A549 (cell line): ENCODE data around the gene MOCOS. TPM values are rescaled to one million over a fixed set of nuclear protein-coding genes. Genes with fewer than 3 reads are reported as not detected.
"Not testable (repeated sequence)": the region's sequence is repeated elsewhere in the genome, so short reads cannot be mapped to it uniquely, and the experiment has no call there.

ENCODE experiments used
- ATAC-seq, 2 experiments: fragments of 200-7000 bp in 1 of 2; fragments of >200 bp in 1 of 2; cut with Nextera tagmentation in 1 of 2; cut with Tn5 transposase in 1 of 2; 3 replicates each; pipeline versions ENCODE4 v1.8.0 to v1.9.1; 2018 to 2020; ENCODE audit warnings: mild to moderate bottlenecking in 1 of 2, moderate library complexity in 1 of 2
- CTCF ChIA-PET: fragments of 300-600 bp; sonication (Branson Sonifier 250); formaldehyde crosslinking; extraction: SDS; loops from one replicate; lab custom pipeline; 2021; ENCODE audit warnings: antibody characterized with exemption, inconsistent platforms; lab: Yijun Ruan, JAX
- POLR2A ChIA-PET: fragments of 350-600 bp; formaldehyde crosslinking; extraction: SDS; loops from one replicate; lab custom pipeline; 2021; ENCODE audit warnings: antibody characterized with exemption, inconsistent platforms; lab: Yijun Ruan, JAX
- DNase-seq, 2 experiments: peaks; one replicate each; pipeline versions ENCODE4 v3.0.0 to v3.0.0-alpha.2; 2011 to 2016; ENCODE audit warnings: low read depth in 1 of 2, low spot score in 1 of 2
- FAIRE-seq: peaks from 2 replicates; lab custom pipeline; 2011; peaks lifted over from hg19 to GRCh38; lab: Jason Lieb, UNC
- H3K27ac ChIP-seq, 2 experiments: fragments of >200 bp; sonication (Bioruptor Twin); formaldehyde crosslinking; 3 replicates each; pipeline ENCODE4 v1.5.1; 2016 to 2017
- H3K4me1 ChIP-seq: fragments of >200 bp; sonication (Bioruptor Twin); formaldehyde crosslinking; 3 replicates; pipeline ENCODE4 v1.6.1; 2016
- H3K4me2 ChIP-seq: fragments of >200 bp; sonication (Bioruptor Twin); formaldehyde crosslinking; 3 replicates; pipeline ENCODE4 v1.6.1; 2016
- H3K4me3 ChIP-seq: fragments of >200 bp; sonication (Bioruptor Twin); formaldehyde crosslinking; 3 replicates; pipeline ENCODE4 v1.5.1; 2016
- H3K9me3 ChIP-seq: fragments of >200 bp; sonication (Bioruptor Twin); formaldehyde crosslinking; 3 replicates; pipeline ENCODE4 v1.6.1; 2016
- CBX2 ChIP-seq: fragments of 200-600 bp; sonication (generic); IDR thresholded peaks from 2 replicates; pipeline ENCODE4 v1.6.1; 2016; ENCODE audit warnings: low read depth, mild to moderate bottlenecking, borderline replicate concordance
- EHF ChIP-seq: fragments of 250-450 bp; sonication (Bioruptor Pico); IDR thresholded peaks from 2 replicates; pipeline ENCODE4 v1.5.0; 2020; ENCODE audit warnings: mild to moderate bottlenecking
- EP300 ChIP-seq, 2 experiments: fragments of >200 bp; sonication (Bioruptor Twin); formaldehyde crosslinking; IDR thresholded peaks; 2 replicates in 1 of 2; 3 replicates in 1 of 2; pipeline ENCODE4 v1.6.1; 2016 to 2017
- FOSB ChIP-seq: fragments of 250-450 bp; sonication (Bioruptor Pico); IDR thresholded peaks from 2 replicates; pipeline ENCODE4 v1.5.0; 2020; ENCODE audit warnings: mild to moderate bottlenecking, moderate library complexity
- GATA3 ChIP-seq: IDR thresholded peaks from 2 replicates; pipeline ENCODE4 v1.6.1; 2012; ENCODE audit warnings: borderline replicate concordance
- HOXB13 ChIP-seq: fragments of 250-450 bp; sonication (Bioruptor Pico); IDR thresholded peaks from 2 replicates; pipeline ENCODE4 v1.5.0; 2020; ENCODE audit warnings: low read depth, mild to moderate bottlenecking, moderate library complexity
- HOXB5 ChIP-seq: fragments of 250-450 bp; sonication (Bioruptor Pico); IDR thresholded peaks from 2 replicates; pipeline ENCODE4 v1.5.0; 2020; ENCODE audit warnings: mild to moderate bottlenecking, moderate library complexity
- KDM5A ChIP-seq: fragments of 200-600 bp; sonication (generic); IDR thresholded peaks from 2 replicates; pipeline ENCODE4 v1.6.1; 2016; ENCODE audit warnings: antibody characterized with exemption, mild to moderate bottlenecking
- NFE2L2 ChIP-seq: fragments of 150-350 bp; conservative IDR thresholded peaks from 2 replicates; pipeline ENCODE4 v1.6.1; 2014; ENCODE audit warnings: low read length
- NR3C1 ChIP-seq: fragments of >200 bp; sonication (Bioruptor Twin); formaldehyde crosslinking; IDR thresholded peaks from 3 replicates; pipeline ENCODE4 v1.6.1; 2017
- PHF8 ChIP-seq: fragments of 200-600 bp; sonication (generic); IDR thresholded peaks from 2 replicates; pipeline ENCODE4 v1.6.1; 2016; ENCODE audit warnings: low read depth, mild to moderate bottlenecking, antibody characterized with exemption, moderate library complexity, borderline replicate concordance
- RAD21 ChIP-seq, 2 experiments: fragments of >200 bp in 1 of 2; sonication (Bioruptor Twin) in 1 of 2; formaldehyde crosslinking in 1 of 2; IDR thresholded peaks in 1 of 2; conservative IDR thresholded peaks in 1 of 2; 2 replicates in 1 of 2; 3 replicates in 1 of 2; pipeline ENCODE4 v1.6.1; 2012 to 2018; ENCODE audit warnings: inconsistent platforms in 1 of 2
- SREBF2 ChIP-seq: fragments of 450-650 bp; IDR thresholded peaks from 2 replicates; pipeline ENCODE4 v1.6.1; 2014; ENCODE audit warnings: mild to moderate bottlenecking, moderate library complexity
- ZC3H11A ChIP-seq: fragments of 450-650 bp; IDR thresholded peaks from 2 replicates; pipeline ENCODE4 v1.6.1; 2014; ENCODE audit warnings: antibody characterized with exemption, mild to moderate bottlenecking
- ZNF302 ChIP-seq: fragments of 250-450 bp; sonication (Bioruptor Pico); IDR thresholded peaks from 2 replicates; pipeline ENCODE4 v1.9.0; 2021; ENCODE audit warnings: inconsistent platforms, mild to moderate bottlenecking, moderate library complexity
- ZSCAN20 ChIP-seq: fragments of 250-450 bp; sonication (Bioruptor Pico); IDR thresholded peaks from 2 replicates; pipeline ENCODE4 v1.8.0; 2022; ENCODE audit warnings: mild to moderate bottlenecking, moderate library complexity
- WGBS: methylation state at CpG from one replicate; pipeline ENCODE4 v1.1.6; 2017; ENCODE audit errors: missing lambda C conversion rate; 5-methylcytosine and 5-hydroxymethylcytosine counted together
- polyA plus RNA-seq, 4 experiments: library from polyadenylated mRNA; depleted of rRNA in 3 of 4; stranded (reverse); fragments of >200 nt; fragmentation: RNase III in 1 of 4; extraction: RNeasy Plus Mini Kit Qiagen cat#74134 plus additional on column Dnase treatment in 1 of 4; gene quantifications; 2 replicates in 3 of 4; 3 replicates in 1 of 4; pipeline ENCODE4 v1.2.3, GENCODE V29; 2011 to 2017
- TF ChIP-seq, protein P1 (sequence below): fragments of 250-450 bp; sonication (Bioruptor Pico); IDR thresholded peaks from 2 replicates; pipeline ENCODE4 v1.5.0; 2021; ENCODE audit warnings: mild to moderate bottlenecking, moderate library complexity, borderline replicate concordance

Gene MOCOS
- polyA plus RNA-seq, 2 of the 4 experiments (the other 2 are of a cell fraction), result 2.7 to 8.1 TPM

DNA sequence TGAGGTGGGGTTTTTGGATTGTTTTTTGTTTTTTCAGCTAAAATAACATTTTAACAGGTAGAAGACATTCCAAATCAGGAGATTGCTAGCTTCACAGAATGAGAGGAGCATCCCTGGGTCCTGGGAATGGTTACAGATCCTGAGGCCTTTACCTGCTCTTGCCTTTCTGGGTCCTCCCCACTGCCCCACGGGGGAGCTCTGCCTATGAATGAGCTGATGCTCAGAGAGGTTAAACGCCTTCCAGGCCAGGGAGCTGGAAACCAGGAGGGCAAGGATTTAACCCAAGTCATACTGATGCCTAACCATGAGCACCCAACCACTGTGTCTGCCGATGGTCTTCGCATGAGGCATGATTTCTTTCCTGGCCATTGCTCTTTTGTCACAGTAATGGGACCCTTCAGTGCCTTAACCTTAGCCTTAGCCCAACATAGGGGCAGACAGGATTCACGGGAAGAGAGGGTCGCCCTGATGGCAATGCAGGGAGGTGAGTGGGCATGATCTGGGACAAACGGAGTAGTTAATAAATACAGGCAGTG lies 16.1 kb downstream of the MOCOS start:
- no peaks in the 10 kb centered on the region for H3K4me1 ChIP-seq
- ChIA-PET POLR2A (no interaction called here), CTCF (interaction anchor here (0.9 kb wide), 1 partner anchor 81 kb away, joined by 3 read pairs; no protein-coding TSS in a partner anchor)
- TF ChIP-seq EHF (no peak), NFE2L2 (no peak), CBX2 (no peak), HOXB13 (CRISPR knock-in tag) (no peak), HOXB5 (no peak), ZSCAN20 (CRISPR knock-in tag) (no peak), EP300 (IDR thresholded peaks at IDR 0.05) (no peak), RAD21 (conservative IDR thresholded peaks at IDR 0.05 in 1 of 2, IDR thresholded peaks at IDR 0.05 in 1 of 2) (no peak), PHF8 (no peak), KDM5A (no peak), ZNF302 (CRISPR knock-in tag) (no peak)
- TF ChIP-seq, protein P1, sequence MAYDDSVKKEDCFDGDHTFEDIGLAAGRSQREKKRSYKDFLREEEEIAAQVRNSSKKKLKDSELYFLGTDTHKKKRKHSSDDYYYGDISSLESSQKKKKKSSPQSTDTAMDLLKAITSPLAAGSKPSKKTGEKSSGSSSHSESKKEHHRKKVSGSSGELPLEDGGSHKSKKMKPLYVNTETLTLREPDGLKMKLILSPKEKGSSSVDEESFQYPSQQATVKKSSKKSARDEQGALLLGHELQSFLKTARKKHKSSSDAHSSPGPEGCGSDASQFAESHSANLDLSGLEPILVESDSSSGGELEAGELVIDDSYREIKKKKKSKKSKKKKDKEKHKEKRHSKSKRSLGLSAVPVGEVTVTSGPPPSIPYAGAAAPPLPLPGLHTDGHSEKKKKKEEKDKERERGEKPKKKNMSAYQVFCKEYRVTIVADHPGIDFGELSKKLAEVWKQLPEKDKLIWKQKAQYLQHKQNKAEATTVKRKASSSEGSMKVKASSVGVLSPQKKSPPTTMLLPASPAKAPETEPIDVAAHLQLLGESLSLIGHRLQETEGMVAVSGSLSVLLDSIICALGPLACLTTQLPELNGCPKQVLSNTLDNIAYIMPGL (CRISPR knock-in tag), result no peak
- H3K9me3 ChIP-seq, result no peaks in the 10 kb centered on the region
- no peak overlapping the region for H3K4me2 ChIP-seq
- no peak; a peak in 1 of 6 replicates for ATAC-seq
- WGBS, result 88% methylated on average over 4 of the region's 7 CpGs
- DNase-seq, result no peak
- H3K4me3 ChIP-seq, result no peak overlapping the region
- no peak for FAIRE-seq
- no peak overlapping the region for H3K27ac ChIP-seq

DNA sequence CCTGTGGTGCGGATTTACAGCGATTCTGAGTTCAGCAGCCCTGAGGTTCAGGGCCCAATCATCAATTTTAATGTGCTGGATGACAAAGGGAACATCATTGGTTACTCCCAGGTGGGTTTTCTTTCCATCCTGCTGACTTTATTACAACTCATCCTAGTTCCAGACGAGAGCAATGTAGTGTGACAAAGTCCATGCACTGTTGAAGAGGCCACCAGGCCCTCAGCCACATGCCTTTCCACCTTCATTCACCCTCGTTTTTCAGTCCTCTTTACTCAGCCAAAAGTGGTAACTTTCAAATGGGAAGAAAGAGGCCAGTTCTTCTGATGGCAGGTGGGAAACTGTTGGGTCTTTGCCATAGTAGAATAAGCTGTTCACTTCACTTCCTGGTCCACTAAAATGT lies 17.9 kb downstream of the MOCOS start:
- DNase-seq (no peak), FAIRE-seq (no peak), ATAC-seq (no peak)
- Histone ChIP-seq H3K4me2 (no peak overlapping the region), H3K4me1 (no peaks in the 10 kb centered on the region), H3K27ac (no peak overlapping the region), H3K4me3 (no peak overlapping the region), H3K9me3 (no peaks in the 10 kb centered on the region)
- WGBS, result 76% methylated on average over 4 of the region's 4 CpGs
- ChIA-PET POLR2A (no interaction called here), CTCF (no interaction called here)
- TF ChIP-seq GATA3 (no peak), HOXB13 (CRISPR knock-in tag) (no peak), FOSB (CRISPR knock-in tag) (no peak)

DNA sequence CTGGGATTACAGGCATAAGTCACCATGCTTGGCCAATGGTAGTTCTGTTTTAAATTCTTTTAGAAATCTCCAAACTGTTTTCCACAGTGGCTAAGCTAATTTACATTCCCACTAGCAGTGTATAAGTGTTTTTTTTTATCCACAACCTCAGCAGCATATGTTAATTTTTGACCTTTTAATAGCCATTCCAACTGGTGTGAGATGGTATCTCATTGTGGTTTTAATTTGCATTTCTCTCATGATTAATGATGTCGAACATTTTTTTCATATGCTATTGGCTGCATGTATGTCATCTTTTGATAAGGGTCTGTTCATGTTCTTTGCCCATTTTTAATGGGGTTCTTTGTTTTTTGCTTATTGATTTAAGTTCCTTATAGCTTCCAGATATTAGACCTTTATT lies 20.0 kb downstream of the MOCOS start:
- TF ChIP-seq ZC3H11A (no peak), HOXB5 (no peak), SREBF2 (no peak), NR3C1 (no peak)
- CTCF ChIA-PET, result no interaction called here
- Histone ChIP-seq H3K4me1 (no peaks in the 10 kb centered on the region), H3K9me3 (no peaks in the 10 kb centered on the region), H3K4me2 (no peak overlapping the region), H3K4me3 (no peak overlapping the region), H3K27ac (no peak overlapping the region)
- WGBS, result 48% methylated on average over 1 of the region's 1 CpG
- FAIRE-seq (no peak), ATAC-seq (no peak), DNase-seq (no peak)
- POLR2A ChIA-PET, result no interaction called here

DNA sequence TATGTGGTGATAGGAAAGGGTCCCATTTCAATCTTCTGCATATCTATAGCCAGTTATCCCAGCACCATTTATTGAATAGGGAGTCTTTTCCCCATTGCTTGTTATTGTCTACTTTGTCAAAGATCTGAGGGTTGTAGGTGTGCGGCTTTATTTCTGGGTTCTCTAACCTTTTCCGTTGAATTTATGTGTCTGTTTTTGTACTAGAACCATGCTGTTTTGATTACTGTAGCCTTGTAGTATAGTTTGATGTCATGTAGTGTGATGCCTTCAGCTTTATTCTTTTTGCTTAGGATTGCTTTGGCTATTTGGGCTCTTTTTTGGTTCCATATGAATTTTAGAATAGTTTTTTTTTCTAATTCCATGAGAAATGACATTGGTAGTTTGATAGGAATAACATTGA lies 20.7 kb downstream of the MOCOS start:
- POLR2A ChIA-PET, FAIRE-seq, H3K4me1 ChIP-seq, H3K9me3 ChIP-seq, DNase-seq, H3K4me3 ChIP-seq, H3K27ac ChIP-seq, CTCF ChIA-PET, ATAC-seq, H3K4me2 ChIP-seq: not testable (repeated sequence)
- 100% methylated on average over 2 of the region's 2 CpGs for WGBS
